ENCODE results near the gene ABHD10.
"Not testable (repeated sequence)": the region's sequence is repeated elsewhere in the genome, so short reads cannot be mapped to it uniquely, and the experiment has no call there.

ABHD10 gene

DNA sequence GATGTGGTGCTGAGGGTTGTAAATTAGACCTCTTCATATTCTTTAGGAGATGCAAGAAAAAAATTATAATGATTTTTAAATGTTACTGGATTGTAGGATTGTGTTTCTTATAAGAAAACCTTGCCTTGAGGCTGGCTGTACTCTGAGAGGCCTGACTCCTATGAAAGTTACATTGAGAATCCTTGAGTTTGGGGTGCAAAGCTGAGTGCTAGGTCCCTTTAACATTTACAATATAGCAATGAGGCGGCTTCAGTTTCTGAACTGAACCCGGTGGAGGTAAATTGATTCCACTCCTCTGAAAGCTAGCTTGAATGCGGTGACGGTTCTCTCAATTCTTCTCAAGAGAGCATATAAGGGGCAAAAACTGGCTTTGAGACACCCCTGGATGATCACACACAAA lies 55.6 kb downstream of the ABHD10 start, which contains the start of gene TMPRSS7:
TSS of gene TMPRSS7 (plus strand) at position 301 of the 400 bp plus-strand sequence. CDS start 110 bp downstream, outside the sequence.
- DNase-seq (ENCODE audit: low spot score): no peak

DNA sequence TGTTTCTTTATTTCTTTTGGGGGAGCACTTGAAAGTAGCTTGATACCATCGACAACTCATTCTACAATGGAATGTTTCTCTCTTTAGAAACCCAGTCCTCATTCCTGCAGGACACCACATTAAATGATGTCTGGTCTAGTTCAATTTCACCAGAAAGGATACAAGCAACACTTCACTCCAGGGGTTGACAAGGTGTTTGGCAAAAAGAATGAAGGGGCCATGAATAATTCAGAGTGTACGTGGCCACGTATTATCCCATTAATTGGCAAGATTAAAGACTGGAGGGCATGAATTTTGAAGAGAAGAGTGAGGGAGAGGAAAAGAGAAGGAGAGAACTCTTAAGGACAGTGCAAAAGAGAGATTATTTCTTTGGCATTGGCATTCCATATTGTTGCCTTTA lies 56.4 kb downstream of the ABHD10 start:
- no peak for DNase-seq (ENCODE audit: low spot score)

DNA sequence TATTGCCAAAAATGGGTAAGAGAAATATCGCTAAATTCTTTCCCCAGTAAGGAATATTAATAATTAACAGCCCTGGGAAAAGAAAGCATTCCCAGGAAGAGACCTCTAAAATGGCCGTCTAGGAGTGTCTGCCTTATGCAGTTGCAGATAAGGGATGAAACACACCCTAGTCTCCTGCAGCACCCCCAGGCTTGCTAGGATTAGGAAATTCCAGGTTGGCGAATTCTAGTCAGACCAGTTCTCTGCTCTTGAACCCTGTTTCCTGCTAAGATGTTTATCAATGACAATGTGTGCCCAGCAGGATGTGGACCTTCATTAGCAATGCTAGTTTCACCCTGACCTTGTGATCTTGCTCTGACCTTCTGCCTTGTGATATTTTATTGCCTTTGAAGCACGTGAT lies 58.4 kb downstream of the ABHD10 start:
- DNase-seq (ENCODE audit: low spot score): not testable (repeated sequence)

DNA sequence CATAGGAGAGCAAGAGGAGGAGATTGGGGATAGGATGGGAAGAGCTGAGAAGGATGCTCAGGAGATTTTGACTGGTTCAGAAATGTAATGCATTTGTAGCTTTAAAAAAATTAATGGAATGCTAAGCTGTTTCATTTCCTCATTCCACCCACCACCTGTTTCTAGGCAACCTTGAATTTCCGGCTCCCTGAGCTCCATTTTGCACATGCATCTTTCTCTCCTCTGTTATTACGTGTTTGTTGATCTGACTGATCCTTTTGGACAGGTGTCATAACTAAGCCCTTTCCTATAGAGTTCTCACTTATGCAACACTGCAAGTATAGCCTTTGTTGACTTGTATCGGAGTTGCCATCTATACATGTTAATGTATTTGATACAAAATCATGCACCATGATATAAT lies 60.0 kb downstream of the ABHD10 start:
- DNase-seq (ENCODE audit: low spot score): no peak

DNA sequence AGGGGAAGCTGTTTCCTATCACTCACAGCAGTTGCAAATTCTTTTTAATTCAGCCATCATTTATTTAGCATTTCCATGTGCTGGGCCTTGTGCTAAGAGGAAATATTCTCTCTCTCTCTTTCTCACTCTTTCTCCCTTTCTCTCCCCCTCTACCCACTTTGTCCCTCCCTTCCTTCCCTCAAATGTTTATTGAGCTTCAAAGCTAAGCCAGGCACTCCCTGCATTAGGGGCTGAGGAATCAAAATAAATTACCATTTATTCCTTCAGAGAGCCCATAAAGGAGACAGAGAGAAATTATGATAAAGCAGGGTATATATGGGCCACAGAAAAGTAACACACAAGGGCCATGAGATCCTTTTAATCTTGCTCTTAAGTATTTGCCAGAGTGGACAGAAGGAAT lies 62.5 kb downstream of the ABHD10 start:
- DNase-seq (ENCODE audit: low spot score): no peak

DNA sequence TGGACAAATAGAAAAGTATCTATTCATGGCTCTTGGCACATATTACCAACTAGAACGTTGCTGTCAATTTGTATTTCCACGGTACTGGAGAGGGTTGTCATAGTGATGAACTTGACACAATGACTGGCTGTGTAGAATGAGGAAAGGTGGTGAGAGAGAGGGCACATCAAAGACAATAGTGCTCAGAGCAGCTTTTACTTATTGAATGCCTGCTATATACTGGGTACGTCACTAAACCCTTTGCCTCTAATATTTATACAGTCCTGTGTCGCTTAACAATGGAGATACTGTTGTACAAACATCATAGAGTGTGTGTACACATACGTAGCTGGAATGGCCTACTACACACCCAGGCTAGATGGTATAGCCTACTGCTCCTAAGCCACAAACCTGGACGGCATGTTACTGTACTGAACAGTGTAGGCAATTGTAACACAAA lies 64.0 kb downstream of the ABHD10 start:
- DNase-seq (ENCODE audit: low spot score): no peak
